H1 (cell line): ENCODE results near the gene GPC6. TPM values are rescaled to one million over a fixed set of nuclear protein-coding genes. Genes with fewer than 3 reads are reported as not detected.

ENCODE experiments used
- CTCF ChIA-PET: fragments of 300-600 bp; sonication (Branson Sonifier 250); formaldehyde crosslinking; loops from one replicate; lab custom pipeline; 2021; ENCODE audit not compliant: partially characterized antibody; lab: Charles Lee
- POLR2A ChIA-PET: fragments of 300-600 bp; sonication (Branson Sonifier 250); formaldehyde crosslinking; loops from one replicate; lab custom pipeline; 2021; ENCODE audit warnings: inconsistent platforms; ENCODE audit not compliant: partially characterized antibody; lab: Charles Lee
- DNase-seq, 2 experiments: peaks; one replicate each; pipeline versions ENCODE4 v3.0.0 to v3.0.0-alpha.2; 2010 to 2022; ENCODE audit warnings: low spot score in 2 of 2, low read depth in 1 of 2, mixed read lengths in 1 of 2
- FAIRE-seq: peaks from 2 replicates; lab custom pipeline; 2011; peaks lifted over from hg19 to GRCh38; lab: Jason Lieb, UNC
- H2AFZ ChIP-seq: 2 replicates; pipeline ENCODE4 v1.8.1; 2012; ENCODE audit warnings: low read length, inconsistent platforms
- H2AK5ac ChIP-seq: 2 replicates; pipeline ENCODE4 v1.6.1; 2013; ENCODE audit warnings: low read depth, low read length
- H2BK120ac ChIP-seq: replicated peaks from 2 replicates; pipeline ENCODE3; 2013; ENCODE audit warnings: low read depth, low read length, inconsistent platforms
- H2BK12ac ChIP-seq: 2 replicates; pipeline ENCODE4 v1.6.1; 2013; ENCODE audit warnings: low read depth, low read length
- H2BK15ac ChIP-seq: 2 replicates; pipeline ENCODE4 v1.6.1; 2013; ENCODE audit warnings: low read length
- H2BK20ac ChIP-seq: 2 replicates; pipeline ENCODE4 v1.6.1; 2013; ENCODE audit warnings: low read length
- H2BK5ac ChIP-seq: 2 replicates; pipeline ENCODE4 v1.6.1; 2013; ENCODE audit warnings: low read depth, low read length
- H3K14ac ChIP-seq: 2 replicates; pipeline ENCODE4 v1.6.1; 2013; ENCODE audit warnings: inconsistent platforms; ENCODE audit not compliant: insufficient read length
- H3K18ac ChIP-seq: 2 replicates; pipeline ENCODE4 v1.6.1; 2013; ENCODE audit warnings: low read length; ENCODE audit errors: extremely low read depth
- H3K23ac ChIP-seq: 2 replicates; pipeline ENCODE4 v1.6.1; 2013; ENCODE audit warnings: inconsistent platforms; ENCODE audit not compliant: insufficient read length
- H3K23me2 ChIP-seq: 2 replicates; pipeline ENCODE4 v1.6.1; 2013; ENCODE audit warnings: low read depth, low read length
- H3K27ac ChIP-seq: 2 replicates; pipeline ENCODE4 v1.6.1; 2011; ENCODE audit warnings: low read depth, low read length, inconsistent platforms
- H3K27me3 ChIP-seq, 4 experiments: replicated peaks in 1 of 4; 1 replicate in 1 of 4; 2 replicates in 3 of 4; pipeline versions ENCODE4 v1.6.1 to v1.8.1; 2011 to 2013; ENCODE audit warnings: low read length in 3 of 4, mild to moderate bottlenecking in 3 of 4, inconsistent platforms in 2 of 4, mixed read lengths in 2 of 4, moderate library complexity in 1 of 4; ENCODE audit not compliant: control insufficient read depth in 3 of 4, insufficient read depth in 3 of 4; ENCODE audit errors: extremely low read depth in 1 of 4
- H3K36me3 ChIP-seq, 4 experiments: 2 replicates each; pipeline versions ENCODE4 v1.6.1 to v1.8.1; 2011 to 2013; ENCODE audit warnings: mild to moderate bottlenecking in 4 of 4, low read length in 3 of 4, moderate library complexity in 2 of 4, control low read depth in 1 of 4, inconsistent platforms in 1 of 4; ENCODE audit not compliant: insufficient read depth in 4 of 4, control insufficient read depth in 2 of 4
- H3K4ac ChIP-seq: replicated peaks from 2 replicates; pipeline ENCODE3; 2013; ENCODE audit warnings: low read length, low read depth, mixed read lengths, inconsistent platforms; ENCODE audit not compliant: insufficient read length
- H3K4me1 ChIP-seq, 4 experiments: replicated peaks in 1 of 4; 1 replicate in 1 of 4; 2 replicates in 3 of 4; pipeline versions ENCODE4 v1.6.1 to v1.8.1; 2011 to 2013; ENCODE audit warnings: low read length in 3 of 4, inconsistent platforms in 2 of 4, mixed read lengths in 1 of 4; ENCODE audit not compliant: insufficient read depth in 4 of 4, control insufficient read depth in 3 of 4
- H3K4me2 ChIP-seq, 2 experiments: 2 replicates each; pipeline versions ENCODE4 v1.6.1 to v1.8.1; 2011 to 2013; ENCODE audit warnings: low read depth in 2 of 2, low read length in 2 of 2, control low read depth in 1 of 2, inconsistent platforms in 1 of 2, mild to moderate bottlenecking in 1 of 2; ENCODE audit not compliant: insufficient read depth in 1 of 2
- H3K4me3 ChIP-seq, 4 experiments: fragments of 200-600, 300-600 bp in 1 of 4; sonication (generic), shearing (Covaris generic), sonication (Bioruptor Twin) in 1 of 4; 2 replicates each; pipeline versions ENCODE4 v1.5.1 to v1.8.1; 2011 to 2016; ENCODE audit warnings: low read length in 4 of 4, low read depth in 3 of 4, control low read depth in 2 of 4, inconsistent platforms in 2 of 4, mild to moderate bottlenecking in 2 of 4, mixed read lengths in 1 of 4, moderate library complexity in 1 of 4; ENCODE audit not compliant: insufficient read depth in 2 of 4; ENCODE audit errors: extremely low read depth in 1 of 4
- H3K56ac ChIP-seq: replicated peaks from 2 replicates; pipeline ENCODE3; 2013; ENCODE audit warnings: low read depth, mild to moderate bottlenecking, mixed read lengths, low read length, inconsistent platforms; ENCODE audit not compliant: insufficient read length
- H3K79me1 ChIP-seq: 2 replicates; pipeline ENCODE4 v1.6.1; 2013; ENCODE audit warnings: low read depth, low read length, control low read depth
- H3K79me2 ChIP-seq, 2 experiments: 2 replicates each; pipeline versions ENCODE4 v1.6.1 to v1.8.1; 2012 to 2013; ENCODE audit warnings: low read length in 2 of 2, mild to moderate bottlenecking in 2 of 2, inconsistent platforms in 1 of 2; ENCODE audit not compliant: insufficient read depth in 2 of 2, control insufficient read depth in 1 of 2
- H3K9ac ChIP-seq, 4 experiments: replicated peaks in 1 of 4; 1 replicate in 1 of 4; 2 replicates in 3 of 4; pipeline versions ENCODE4 v1.6.1 to v1.8.1; 2011 to 2013; ENCODE audit warnings: low read depth in 3 of 4, low read length in 3 of 4, control low read depth in 2 of 4, mild to moderate bottlenecking in 2 of 4, moderate library complexity in 2 of 4, inconsistent platforms in 1 of 4; ENCODE audit errors: extremely low read depth in 1 of 4
- H3K9me3 ChIP-seq, 2 experiments: 2 replicates each; pipeline versions ENCODE4 v1.6.1 to v1.8.1; 2012 to 2013; ENCODE audit warnings: mild to moderate bottlenecking in 2 of 2, moderate library complexity in 2 of 2, control low read depth in 1 of 2, inconsistent platforms in 1 of 2, low read depth in 1 of 2, low read length in 1 of 2, mixed read lengths in 1 of 2; ENCODE audit not compliant: insufficient read depth in 2 of 2
- H4K20me1 ChIP-seq, 2 experiments: replicated peaks in 1 of 2; 2 replicates each; pipeline versions ENCODE3 to v1.8.1; 2011 to 2013; ENCODE audit warnings: inconsistent platforms in 2 of 2, low read length in 2 of 2, mild to moderate bottlenecking in 1 of 2; ENCODE audit not compliant: insufficient read depth in 2 of 2, control insufficient read depth in 1 of 2
- H4K5ac ChIP-seq: 2 replicates; pipeline ENCODE4 v1.6.1; 2013; ENCODE audit warnings: low read length, low read depth, mixed read lengths, inconsistent platforms; ENCODE audit not compliant: insufficient read length
- H4K8ac ChIP-seq: 2 replicates; pipeline ENCODE4 v1.8.0; 2013; ENCODE audit warnings: mild to moderate bottlenecking, moderate library complexity, low read length, inconsistent platforms; ENCODE audit not compliant: insufficient read depth; ENCODE audit errors: extremely low read depth
- H4K91ac ChIP-seq: replicated peaks from 2 replicates; pipeline ENCODE3; 2013; ENCODE audit warnings: low read length, mixed read lengths, inconsistent platforms; ENCODE audit not compliant: insufficient read length
- EP300 ChIP-seq, 2 experiments: IDR thresholded peaks; 1 replicate in 1 of 2; 2 replicates in 1 of 2; pipeline ENCODE4 v1.6.1; 2011 to 2012; ENCODE audit warnings: low read depth in 2 of 2, low read length in 2 of 2, mild to moderate bottlenecking in 2 of 2, borderline replicate concordance in 1 of 2, inconsistent platforms in 1 of 2, moderate library complexity in 1 of 2
- EZH2 ChIP-seq: fragments of 200-600 bp; sonication (generic); IDR thresholded peaks from 2 replicates; pipeline ENCODE4 v1.7.1; 2012; ENCODE audit warnings: low read depth, mild to moderate bottlenecking, moderate library complexity, low read length, inconsistent platforms; ENCODE audit not compliant: severe bottlenecking
- MAFK ChIP-seq: IDR thresholded peaks from 2 replicates; pipeline ENCODE4 v1.6.1; 2012; ENCODE audit warnings: low read depth, mild to moderate bottlenecking, improper control_type of control experiment, low read length
- RAD21 ChIP-seq, 2 experiments: IDR thresholded peaks in 1 of 2; conservative IDR thresholded peaks in 1 of 2; 2 replicates each; pipeline ENCODE4 v1.6.1; 2011; ENCODE audit warnings: low read depth in 2 of 2, low read length in 2 of 2, improper control_type of control experiment in 1 of 2, inconsistent platforms in 1 of 2, mild to moderate bottlenecking in 1 of 2, moderate library complexity in 1 of 2
- RFX5 ChIP-seq: IDR thresholded peaks from 2 replicates; pipeline ENCODE4 v1.6.1; 2011; ENCODE audit warnings: low read depth, low read length, improper control_type of control experiment, borderline replicate concordance
- SIN3A ChIP-seq, 2 experiments: IDR thresholded peaks in 1 of 2; conservative IDR thresholded peaks in 1 of 2; 2 replicates each; pipeline ENCODE4 v1.6.1; 2011 to 2012; ENCODE audit warnings: low read length in 2 of 2, improper control_type of control experiment in 1 of 2, low read depth in 1 of 2, mild to moderate bottlenecking in 1 of 2
- SP2 ChIP-seq: IDR thresholded peaks from 2 replicates; pipeline ENCODE4 v1.6.1; 2012; ENCODE audit warnings: mild to moderate bottlenecking, low read length, inconsistent platforms
- SUZ12 ChIP-seq: fragments of 200-600 bp; sonication (generic); IDR thresholded peaks from 2 replicates; pipeline ENCODE4 v1.6.1; 2012; ENCODE audit warnings: mild to moderate bottlenecking, inconsistent platforms, low read length, moderate library complexity, mixed read lengths
- WGBS, 2 experiments: shearing (Covaris generic) in 1 of 2; methylation state at CpG; one replicate each; pipeline versions ENCODE4 v1.1.6 to v1.1.7; 2013 to 2015; ENCODE audit warnings: low lambda C conversion rate in 2 of 2, mixed read lengths in 2 of 2, inconsistent platforms in 1 of 2, low coverage in 1 of 2, missing lambda C conversion rate in 1 of 2; ENCODE audit not compliant: insufficient replicate concordance in 2 of 2, insufficient coverage in 1 of 2, insufficient read length in 1 of 2; ENCODE audit errors: extremely low coverage in 1 of 2, missing lambda C conversion rate in 1 of 2; 5-methylcytosine and 5-hydroxymethylcytosine counted together
- polyA plus RNA-seq, 7 experiments: library from polyadenylated mRNA; depleted of rRNA in 3 of 7; stranded (reverse) in 5 of 7; unstranded in 2 of 7; fragments of >200 nt in 5 of 7; fragments of 200-250 nt in 2 of 7; gene quantifications; 1 replicate in 5 of 7; 2 replicates in 1 of 7; 4 replicates in 1 of 7; pipeline versions ENCODE4 v1.2.1 to v1.2.3, GENCODE V29; 2011 to 2013; ENCODE audit warnings: missing spikeins in 2 of 7, mixed read lengths in 2 of 7
- total RNA-seq: library from RNA; stranded (reverse); fragmentation: NEBNext Ultra II Directional; extraction: Animal tissue kit (Norgen Biotek cat#: 25700); gene quantifications from 2 replicates; pipeline ENCODE4 v1.2.1, GENCODE V29; 2021
- TF ChIP-seq, protein P1 (sequence below): IDR thresholded peaks from 2 replicates; pipeline ENCODE4 v1.6.1; 2011; ENCODE audit warnings: low read depth, mild to moderate bottlenecking, low read length; ENCODE audit not compliant: insufficient read depth

GPC6 gene
- total and polyA plus RNA-seq, 2 of the 8 experiments (the other 6 are each of a cell fraction or from before 2014, with no cell fraction given) = 5.4 to 12.0 TPM

DNA sequence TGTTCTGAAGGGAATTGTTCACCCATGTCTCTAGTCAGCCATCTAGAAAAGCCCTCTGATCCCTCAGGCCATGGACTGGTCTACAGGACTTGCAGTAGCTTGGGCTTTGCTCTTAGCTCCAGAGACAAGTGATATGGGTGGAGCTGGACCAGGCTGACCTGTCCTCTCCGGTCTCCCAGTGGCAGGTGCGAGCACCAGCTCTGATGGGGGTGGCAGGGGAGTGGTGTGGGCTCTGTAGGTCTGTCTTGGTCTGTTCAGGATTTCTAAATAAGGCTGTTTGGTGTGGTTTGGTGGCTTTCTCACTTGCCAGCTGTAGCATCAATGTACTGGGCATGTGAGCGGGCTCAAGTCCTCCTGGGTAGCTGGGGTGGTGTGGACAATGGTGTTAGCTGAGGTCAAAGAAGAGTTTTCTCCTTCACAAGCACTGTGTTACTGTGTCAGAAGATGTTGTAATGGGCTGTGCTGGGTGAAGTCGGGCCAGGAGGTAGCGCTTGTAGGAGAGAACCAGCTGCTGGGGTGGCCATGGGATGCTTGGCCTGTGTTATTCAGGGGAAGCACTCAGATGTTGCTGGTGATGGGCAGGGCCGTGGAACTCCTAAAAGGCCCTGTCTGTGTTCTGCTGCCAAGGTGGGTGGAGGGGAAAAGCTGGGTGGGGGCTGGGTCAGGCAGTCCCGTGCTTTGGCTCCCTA lies 16.9 kb downstream of the GPC6 start:
- H3K14ac ChIP-seq = no peak overlapping the region
- H2BK12ac ChIP-seq = no peak overlapping the region
- H3K79me2 ChIP-seq = peaks cover 0 to 45% of the 10 kb centered on the region in 2 experiments; a peak in 2 of 4 replicates
- no peak overlapping the region for H2BK5ac ChIP-seq
- H3K18ac ChIP-seq = 0 out of 2 replicates have a peak overlapping the region, but pooled peaks have one; percentile 27
- H4K20me1 ChIP-seq = no peaks in the 10 kb centered on the region
- no peaks in the 10 kb centered on the region; the same call in 1 of the 2 replicates for H3K79me1 ChIP-seq
- no peak overlapping the region; the same call in 1 of the 2 replicates for H2BK15ac ChIP-seq
- POLR2A ChIA-PET = interaction anchor here (0.8 to 1.1 kb wide), 3 partner anchors 11 to 18 kb away, joined by 3 read pairs; no protein-coding TSS in a partner anchor
- H4K91ac ChIP-seq = no peak overlapping the region
- H3K27me3 ChIP-seq = no peaks in the 10 kb centered on the region
- H3K56ac ChIP-seq = no peak overlapping the region
- no peak overlapping the region for H3K4ac ChIP-seq
- H3K9ac ChIP-seq = no peak overlapping the region
- H3K4me1 ChIP-seq = peaks cover 5 to 18% (median 12%) of the 10 kb centered on the region in 4 experiments
- no peaks in the 10 kb centered on the region for H3K36me3 ChIP-seq
- peak overlapping the region; percentile 10; the same call in 1 of the 2 replicates for H2AK5ac ChIP-seq
- H3K4me2 ChIP-seq = no peak overlapping the region
- H3K9me3 ChIP-seq = peaks cover 3 to 8% of the 10 kb centered on the region in 2 experiments; a peak in 1 of 4 replicates
- no peak overlapping the region for H4K5ac ChIP-seq
- no peak overlapping the region for H4K8ac ChIP-seq
- H2AFZ ChIP-seq = no peak overlapping the region
- H2BK120ac ChIP-seq = no peak overlapping the region
- DNase-seq (no peak), FAIRE-seq (no peak)
- WGBS, 2 experiments = 92% methylated on average over 7 of the region's 7 CpGs; no CpG with 5 or more reads in 1 of the 2 experiments
- H2BK20ac ChIP-seq = no peak overlapping the region
- no peaks in the 10 kb centered on the region for H3K23me2 ChIP-seq
- H3K4me3 ChIP-seq = no peak overlapping the region
- H3K27ac ChIP-seq = no peak overlapping the region
- no peak overlapping the region for H3K23ac ChIP-seq
- CTCF ChIA-PET = interaction anchor here (0.6 to 1.5 kb wide), 9 partner anchors 9 to 950 kb away, joined by 3 to 5 read pairs (median 3); no protein-coding TSS in a partner anchor
- TF ChIP-seq EP300 (IDR thresholded peaks at IDR 0.05; ENCODE audit: borderline replicate concordance in 1 of 2, low read depth in 2 of 2, low read length in 2 of 2) = no peak
- no peak for TF ChIP-seq EZH2
- no peak for TF ChIP-seq MAFK
- TF ChIP-seq SP2 = no peak
- TF ChIP-seq RFX5 = no peak
- TF ChIP-seq SUZ12 = no peak
- TF ChIP-seq RAD21 (IDR thresholded peaks at IDR 0.05 in 1 of 2, conservative IDR thresholded peaks at IDR 0.05 in 1 of 2; ENCODE audit: low read depth in 2 of 2, low read length in 2 of 2) = no peak
- TF ChIP-seq, protein P1, sequence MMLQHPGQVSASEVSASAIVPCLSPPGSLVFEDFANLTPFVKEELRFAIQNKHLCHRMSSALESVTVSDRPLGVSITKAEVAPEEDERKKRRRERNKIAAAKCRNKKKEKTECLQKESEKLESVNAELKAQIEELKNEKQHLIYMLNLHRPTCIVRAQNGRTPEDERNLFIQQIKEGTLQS = no peak
- TF ChIP-seq SIN3A (conservative IDR thresholded peaks at IDR 0.05 in 1 of 2, IDR thresholded peaks at IDR 0.05 in 1 of 2; ENCODE audit: low read depth in 1 of 2, low read length in 2 of 2) = no peak
